ENCODE data around the gene PDE7B. TPM values are rescaled to one million over a fixed set of nuclear protein-coding genes. Genes with fewer than 3 reads are reported as not detected.

The PDE7B gene
- total RNA-seq, 4 donors from 2014 or later = 2.9 to 23.6 (median 5.2) TPM

DNA sequence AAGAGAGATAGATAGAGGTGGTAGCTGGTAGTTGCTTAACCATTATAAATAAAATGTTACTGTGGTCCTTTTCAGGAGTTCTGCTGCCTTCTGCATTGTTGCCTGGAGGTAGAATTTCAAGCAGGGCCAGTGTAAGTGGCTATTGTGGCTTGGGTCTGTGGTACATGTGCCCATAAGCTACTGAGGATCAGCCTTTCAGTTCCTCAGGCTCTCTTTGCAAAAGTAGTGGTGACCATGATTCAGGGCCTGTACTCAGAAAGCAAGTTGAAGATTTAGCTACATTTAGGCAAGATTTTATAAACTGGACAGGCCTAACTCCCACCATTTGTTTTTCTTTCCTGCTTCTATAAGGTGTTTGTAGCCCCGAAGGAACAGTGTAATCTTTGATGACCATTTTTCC is 199.0 kb downstream of the PDE7B start:
- TF ChIP-seq, protein P1, sequence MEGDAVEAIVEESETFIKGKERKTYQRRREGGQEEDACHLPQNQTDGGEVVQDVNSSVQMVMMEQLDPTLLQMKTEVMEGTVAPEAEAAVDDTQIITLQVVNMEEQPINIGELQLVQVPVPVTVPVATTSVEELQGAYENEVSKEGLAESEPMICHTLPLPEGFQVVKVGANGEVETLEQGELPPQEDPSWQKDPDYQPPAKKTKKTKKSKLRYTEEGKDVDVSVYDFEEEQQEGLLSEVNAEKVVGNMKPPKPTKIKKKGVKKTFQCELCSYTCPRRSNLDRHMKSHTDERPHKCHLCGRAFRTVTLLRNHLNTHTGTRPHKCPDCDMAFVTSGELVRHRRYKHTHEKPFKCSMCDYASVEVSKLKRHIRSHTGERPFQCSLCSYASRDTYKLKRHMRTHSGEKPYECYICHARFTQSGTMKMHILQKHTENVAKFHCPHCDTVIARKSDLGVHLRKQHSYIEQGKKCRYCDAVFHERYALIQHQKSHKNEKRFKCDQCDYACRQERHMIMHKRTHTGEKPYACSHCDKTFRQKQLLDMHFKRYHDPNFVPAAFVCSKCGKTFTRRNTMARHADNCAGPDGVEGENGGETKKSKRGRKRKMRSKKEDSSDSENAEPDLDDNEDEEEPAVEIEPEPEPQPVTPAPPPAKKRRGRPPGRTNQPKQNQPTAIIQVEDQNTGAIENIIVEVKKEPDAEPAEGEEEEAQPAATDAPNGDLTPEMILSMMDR (IDR thresholded peaks at IDR 0.05) = no peak
- no peak for TF ChIP-seq EP300 (IDR thresholded peaks at IDR 0.05)
- no peak for TF ChIP-seq POLR2A (IDR thresholded peaks at IDR 0.05)
- no peak for TF ChIP-seq POLR2AphosphoS5 (IDR thresholded peaks at IDR 0.05)
- Histone ChIP-seq H3K4me3 (no peak overlapping the region), H3K9me3 (no peaks in the 10 kb centered on the region), H3K27ac (peak overlapping the region; percentile 75 to 79 (median 76)), H3K36me3 (no peaks in the 10 kb centered on the region), H3K4me1 (peaks cover 0 to 27% (median 5%) of the 10 kb centered on the region in 3 donors), H3K27me3 (no peaks in the 10 kb centered on the region)
- ATAC-seq = no peak
- 20 to 24% methylated on average over 1 of the region's 1 CpG for whole genome bisulfite sequencing, 2 donors (ENCODE audit: low coverage in 1 of 2)

DNA sequence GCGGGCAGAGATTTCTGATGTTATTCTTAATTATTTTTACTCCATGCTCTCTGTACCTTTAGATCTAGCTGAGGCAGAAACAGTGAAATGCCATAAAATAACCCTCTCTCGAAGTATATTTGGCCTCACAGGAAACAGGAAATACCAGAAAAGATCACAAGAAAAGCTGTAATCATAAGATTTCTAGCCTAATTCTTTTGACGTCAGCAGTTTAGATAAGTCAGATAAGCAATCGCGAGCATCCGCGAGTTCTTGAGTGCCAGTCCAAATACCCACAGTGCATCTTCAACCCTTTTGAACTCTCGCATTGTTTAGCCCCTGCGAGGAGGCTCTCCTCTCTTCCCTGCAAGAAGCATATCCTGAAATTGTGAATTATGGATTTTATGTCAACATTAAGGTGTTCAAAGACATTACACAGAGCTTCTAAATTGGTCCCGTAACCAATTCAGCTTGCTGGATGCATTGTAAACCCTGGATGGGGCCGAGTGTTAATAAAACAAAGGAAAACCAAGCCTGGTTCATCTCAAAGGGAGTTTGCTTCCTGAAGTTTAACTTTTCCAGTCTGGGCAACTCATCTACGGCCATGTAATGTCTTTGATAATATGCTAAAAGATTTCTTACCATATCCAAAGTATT is 199.8 kb downstream of the PDE7B start:
- TF ChIP-seq POLR2AphosphoS5 (IDR thresholded peaks at IDR 0.05) = peak; percentile 5
- no peak for TF ChIP-seq POLR2A (IDR thresholded peaks at IDR 0.05)
- 11 to 27% methylated on average over 12 of the region's 12 CpGs for WGBS, 2 donors (ENCODE audit: low coverage in 1 of 2)
- H3K27ac ChIP-seq = peak overlapping the region; percentile 75 to 79 (median 76)
- H3K4me3 ChIP-seq = peak overlapping the region; percentile 17 to 30
- no peaks in the 10 kb centered on the region for H3K27me3 ChIP-seq
- no peaks in the 10 kb centered on the region for H3K9me3 ChIP-seq
- ATAC-seq = no peak
- H3K4me1 ChIP-seq = peaks cover 0 to 27% (median 5%) of the 10 kb centered on the region in 3 donors
- no peaks in the 10 kb centered on the region for H3K36me3 ChIP-seq

DNA sequence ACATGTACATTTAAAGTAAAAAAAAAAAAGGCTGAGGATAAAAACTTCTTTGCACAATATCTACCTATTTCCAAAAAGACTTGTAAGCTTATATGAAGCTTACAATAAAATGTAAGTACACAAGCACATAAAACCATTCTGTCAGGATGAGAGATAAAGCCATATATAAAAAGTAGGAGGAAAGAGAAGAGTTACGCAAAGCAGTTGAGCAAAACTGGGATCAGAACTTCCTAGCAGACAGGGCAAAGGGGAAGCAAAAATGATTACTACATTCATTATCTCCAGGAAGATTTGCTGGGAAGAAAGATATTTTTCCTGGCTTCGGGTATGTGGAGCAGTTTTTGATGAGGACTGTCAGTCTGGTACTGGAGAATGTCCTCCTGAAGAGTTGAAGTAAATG is 200.5 kb downstream of the PDE7B start:
- no peak overlapping the region for H3K4me3 ChIP-seq
- H3K27ac ChIP-seq = peak overlapping the region in 3 of 4 donors; percentile 75 to 79 (median 78)
- no peak for ATAC-seq
- WGBS, 2 donors (ENCODE audit: low coverage in 1 of 2) = 64 to 80% methylated on average over 2 of the region's 2 CpGs
- TF ChIP-seq POLR2A (IDR thresholded peaks at IDR 0.05) = no peak
- no peak for TF ChIP-seq EP300 (IDR thresholded peaks at IDR 0.05)
- TF ChIP-seq, protein P1 (IDR thresholded peaks at IDR 0.05) = no peak
- TF ChIP-seq POLR2AphosphoS5 (IDR thresholded peaks at IDR 0.05) = no peak
- no peaks in the 10 kb centered on the region for H3K9me3 ChIP-seq
- H3K36me3 ChIP-seq = no peaks in the 10 kb centered on the region
- H3K4me1 ChIP-seq = peaks cover 0 to 27% (median 5%) of the 10 kb centered on the region in 3 donors
- H3K27me3 ChIP-seq = no peaks in the 10 kb centered on the region

DNA sequence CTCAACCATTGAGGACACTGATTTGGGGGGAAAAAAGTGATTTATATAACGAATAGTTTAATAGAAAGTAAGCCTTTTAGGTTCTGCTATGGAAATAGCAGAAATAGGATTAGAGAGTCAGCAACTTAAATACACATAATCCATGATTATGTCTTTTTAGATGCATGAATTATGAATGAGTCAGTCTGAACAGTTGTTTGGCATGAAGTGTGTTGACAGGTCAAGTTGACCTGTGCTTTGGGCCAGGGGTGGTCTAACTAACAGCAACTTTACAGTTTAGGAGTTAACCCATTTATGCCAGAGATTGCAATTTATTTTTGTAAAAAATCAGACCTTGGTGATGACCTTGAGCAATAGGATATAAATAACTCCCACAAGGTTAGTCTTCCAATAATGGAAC is 207.4 kb downstream of the PDE7B start:
- no peaks in the 10 kb centered on the region for H3K9me3 ChIP-seq
- peaks cover 6 to 27% (median 8%) of the 10 kb centered on the region in 3 donors for H3K4me1 ChIP-seq
- TF ChIP-seq, protein P1 (IDR thresholded peaks at IDR 0.05) = no peak
- TF ChIP-seq POLR2A (IDR thresholded peaks at IDR 0.05) (no peak), POLR2AphosphoS5 (IDR thresholded peaks at IDR 0.05) (no peak)
- H3K27me3 ChIP-seq = no peaks in the 10 kb centered on the region
- no peaks in the 10 kb centered on the region for H3K36me3 ChIP-seq
- no peak overlapping the region for H3K27ac ChIP-seq
- ATAC-seq = no peak
- H3K4me3 ChIP-seq = no peak overlapping the region
- 77 to 78% methylated on average over 1 of the region's 1 CpG for WGBS, 2 donors (ENCODE audit: low coverage in 1 of 2)

DNA sequence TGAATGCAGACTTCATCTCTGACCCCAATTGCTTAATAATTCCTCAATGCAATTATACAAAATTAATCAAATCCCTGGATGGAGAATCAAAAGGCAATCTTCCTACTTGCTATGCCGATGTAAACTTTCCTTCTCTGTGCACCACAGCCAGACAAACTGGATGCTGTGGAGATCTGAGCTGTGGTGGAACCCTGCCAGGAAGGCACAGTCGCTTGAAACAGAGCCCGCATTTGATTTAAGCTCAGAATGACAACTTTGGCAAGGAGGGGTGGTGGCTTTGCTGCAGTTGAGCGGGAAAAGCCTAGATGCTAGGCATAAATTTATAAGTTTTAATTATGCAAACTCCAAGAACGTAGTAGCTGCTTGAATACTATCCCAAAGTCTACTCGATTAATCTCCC is 207.8 kb downstream of the PDE7B start:
- H3K36me3 ChIP-seq = no peaks in the 10 kb centered on the region
- H3K4me3 ChIP-seq = no peak overlapping the region
- WGBS, 2 donors (ENCODE audit: low coverage in 1 of 2) = 7 to 19% methylated on average over 3 to 6 of the region's 6 CpGs
- peak overlapping the region in 1 of 4 donors; percentile 6 for H3K27ac ChIP-seq
- TF ChIP-seq POLR2AphosphoS5 (IDR thresholded peaks at IDR 0.05) (no peak), EP300 (IDR thresholded peaks at IDR 0.05) (no peak), POLR2A (IDR thresholded peaks at IDR 0.05) (no peak)
- TF ChIP-seq, protein P1 (IDR thresholded peaks at IDR 0.05) = no peak
- H3K4me1 ChIP-seq = peaks cover 6 to 27% (median 8%) of the 10 kb centered on the region in 3 donors
- H3K9me3 ChIP-seq = no peaks in the 10 kb centered on the region
- no peak for ATAC-seq
- H3K27me3 ChIP-seq = no peaks in the 10 kb centered on the region
